Amniotic epithelial cell (primary cell): ENCODE data around the gene MAST2.
A peak's percentile ranks its signal among the peaks of the same experiment; 100 is the strongest.
"Not testable (repeated sequence)": the region's sequence is repeated elsewhere in the genome, so short reads cannot be mapped to it uniquely, and the experiment has no call there.

Experiments used
- DNase-seq: peaks from one replicate; pipeline ENCODE4 v3.0.0-alpha.2; 2010; ENCODE audit warnings: low read depth

MAST2 gene

DNA sequence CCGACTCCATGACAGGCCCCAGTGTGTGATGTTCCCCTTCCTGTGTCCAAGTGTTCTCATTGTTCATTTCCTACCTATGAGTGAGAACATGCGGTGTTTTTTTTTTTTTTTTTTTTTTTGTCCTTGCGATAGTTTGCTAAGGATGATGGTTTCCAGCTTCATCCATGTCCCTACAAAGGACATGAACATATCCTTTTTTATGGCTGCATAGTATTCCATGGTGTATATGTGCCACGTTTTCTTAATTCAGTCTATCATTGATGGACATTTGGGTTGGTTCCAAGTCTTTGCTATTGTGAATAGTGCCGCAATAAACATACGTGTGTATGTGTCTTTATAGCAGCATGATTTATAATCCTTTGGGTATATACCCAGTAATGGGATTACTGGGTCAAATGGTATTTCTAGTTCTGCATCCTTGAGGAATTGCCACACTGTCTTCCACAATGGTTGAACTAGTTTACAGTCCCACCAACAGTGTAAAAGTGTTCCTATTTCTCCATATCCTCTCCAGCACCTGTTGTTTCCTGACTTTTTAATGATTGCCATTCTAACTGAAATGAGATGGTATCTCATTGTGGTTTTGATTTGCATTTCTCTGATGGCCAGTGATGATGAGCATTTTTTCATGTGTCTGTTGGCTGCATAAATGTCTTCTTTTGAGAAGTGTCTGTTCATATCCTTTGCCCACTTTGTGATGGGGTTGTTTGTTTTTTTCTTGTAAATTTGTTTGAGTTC lies 54.5 kb downstream of the MAST2 start:
- not testable (repeated sequence) for DNase-seq

DNA sequence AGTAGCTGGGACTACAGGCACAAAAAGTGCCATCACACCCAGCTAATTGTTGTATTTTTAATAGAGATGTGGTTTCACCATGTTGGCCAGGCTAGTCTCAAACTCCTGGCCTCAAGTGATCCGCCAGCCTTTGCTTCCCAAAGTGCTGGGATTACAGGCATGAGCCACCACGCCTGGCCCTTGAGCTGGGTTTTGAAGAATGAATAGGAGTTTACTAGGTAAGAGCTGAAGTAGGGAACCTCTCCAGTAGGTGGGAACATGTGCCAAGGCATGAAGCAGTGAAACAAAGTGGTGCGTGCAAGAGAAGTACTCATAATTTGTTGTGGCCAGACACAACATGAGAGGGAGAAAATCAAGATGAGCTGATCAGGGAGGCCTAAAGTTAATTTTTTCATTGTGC lies 55.8 kb downstream of the MAST2 start:
- no peak for DNase-seq

DNA sequence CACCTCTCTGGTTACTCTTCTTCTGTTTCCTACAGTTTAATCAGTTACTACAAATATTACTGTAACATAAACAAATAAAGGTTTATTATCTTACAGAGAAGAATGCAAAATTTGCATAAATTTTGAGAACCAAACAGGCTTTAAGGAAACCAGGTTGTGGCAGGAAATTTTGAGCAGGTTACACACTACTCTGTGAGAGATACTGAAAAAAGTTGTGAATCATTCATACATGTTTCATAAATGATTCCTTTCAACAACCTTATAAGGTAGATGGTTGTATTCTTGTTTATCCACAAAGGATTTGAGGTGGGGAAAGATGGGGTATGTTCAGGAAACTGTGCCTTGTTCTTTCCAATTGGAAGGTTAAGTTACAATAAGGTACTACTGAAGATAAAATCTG lies 58.6 kb downstream of the MAST2 start:
- no peak for DNase-seq

DNA sequence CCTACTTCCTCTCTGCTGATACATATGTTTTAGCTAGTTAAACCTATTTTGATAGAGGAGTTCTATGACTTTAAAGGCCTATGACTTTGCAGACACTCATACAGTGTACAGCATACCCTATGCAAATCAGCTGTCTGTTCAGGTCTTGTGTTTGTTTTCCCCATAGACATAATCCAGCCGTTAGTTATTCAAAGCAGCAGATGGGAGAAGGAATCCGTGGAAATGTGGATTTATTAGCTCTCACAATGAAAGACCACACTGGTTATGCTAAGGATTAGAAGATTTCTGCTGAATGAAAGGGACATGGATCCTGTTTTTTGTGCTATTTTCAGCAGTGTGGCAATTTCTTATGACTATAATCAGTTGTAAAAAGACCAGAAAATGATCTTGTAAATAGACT lies 59.8 kb downstream of the MAST2 start:
- peak; percentile 28 for DNase-seq

DNA sequence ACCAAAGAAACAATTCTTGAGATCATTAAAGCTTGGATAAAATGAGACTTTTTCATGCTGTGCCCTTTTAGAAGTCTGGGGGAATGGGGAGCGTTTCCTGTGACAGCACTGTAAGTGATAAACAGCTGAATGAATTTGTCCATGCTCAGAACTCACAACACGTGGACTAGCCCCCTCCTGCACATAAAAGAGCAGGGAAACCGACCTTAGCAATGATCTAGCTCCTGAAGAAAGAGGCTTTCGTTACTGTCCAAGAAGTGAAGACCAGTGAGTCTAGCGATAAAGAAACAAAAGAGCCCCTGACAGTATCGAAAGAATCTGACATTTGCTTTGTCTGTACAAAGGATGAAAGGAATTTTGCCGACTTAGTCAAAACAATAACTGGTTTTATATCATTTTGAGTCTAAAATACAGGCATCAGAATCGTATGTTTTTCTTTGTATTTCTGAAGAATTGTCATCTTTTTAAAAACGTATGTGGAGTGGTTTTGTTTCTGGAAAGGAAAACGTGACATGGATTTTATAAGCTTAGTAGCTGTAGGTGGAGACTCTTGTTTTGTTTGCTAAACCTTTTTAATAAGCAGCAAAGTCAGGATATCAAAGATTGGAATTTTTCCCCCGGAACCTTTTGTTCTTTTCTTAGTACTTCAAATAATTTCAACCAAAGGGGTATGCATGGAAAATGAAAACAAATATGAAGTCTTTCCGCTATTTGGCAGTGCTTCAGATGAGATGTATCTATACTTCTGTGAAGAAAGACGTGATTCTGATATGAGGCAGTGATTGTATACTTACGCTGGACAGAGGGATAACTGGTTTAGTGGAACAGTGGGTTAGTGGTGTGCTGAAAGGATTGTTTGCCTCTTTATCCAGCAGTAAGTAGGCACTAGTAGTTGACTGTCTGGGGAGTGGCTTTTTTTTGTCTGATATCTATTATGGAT lies 61.0 kb downstream of the MAST2 start:
- DNase-seq: no peak

DNA sequence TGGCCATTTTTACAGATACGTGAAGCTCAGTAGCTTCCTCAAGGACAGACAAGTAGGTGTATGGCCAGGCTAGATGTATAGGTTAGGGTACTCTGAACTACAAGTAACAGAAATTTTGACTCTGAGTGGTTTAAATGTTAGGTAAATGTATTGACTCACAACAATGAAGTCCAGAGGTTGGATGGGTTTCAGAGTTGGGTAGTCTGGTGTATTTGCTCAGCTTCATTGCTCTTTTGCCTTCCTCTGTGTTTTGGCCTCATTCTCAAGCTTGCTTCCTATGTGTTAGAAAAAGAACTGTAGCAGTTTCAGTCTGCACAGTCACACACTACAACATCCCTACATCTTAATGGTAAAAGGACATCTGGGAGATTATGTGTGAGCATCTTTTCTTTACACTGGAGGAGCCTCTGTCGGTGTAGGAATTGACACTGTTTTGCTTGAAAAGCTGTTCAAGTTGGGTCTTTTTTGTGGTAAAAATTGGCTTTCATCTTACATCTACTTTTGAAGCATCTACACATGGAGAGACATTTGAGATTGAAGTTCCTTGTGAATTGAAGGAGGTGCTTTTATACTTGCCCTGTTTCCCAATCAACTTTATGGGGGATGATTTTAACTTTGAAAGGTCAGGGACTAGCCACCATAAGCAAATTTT lies 64.4 kb downstream of the MAST2 start:
- no peak for DNase-seq

DNA sequence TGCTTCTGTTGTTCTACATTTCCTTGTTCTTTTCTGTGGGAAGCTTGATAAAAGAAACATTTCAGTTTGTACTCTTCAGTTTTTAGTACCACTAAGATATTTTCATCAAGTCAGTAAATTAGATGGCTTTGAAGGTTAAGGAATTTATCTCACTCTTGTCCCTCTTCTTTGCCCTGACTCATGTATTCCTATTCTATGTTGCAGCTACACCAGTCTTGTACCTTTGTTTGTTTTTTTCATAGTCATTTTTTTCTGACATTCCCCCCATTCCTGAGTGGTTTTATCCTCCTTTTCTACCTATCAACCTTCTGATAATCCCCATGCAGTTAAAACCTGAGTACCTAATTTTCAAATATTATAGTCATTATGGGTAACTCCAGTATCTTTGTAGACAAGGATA lies 65.4 kb downstream of the MAST2 start:
- no peak for DNase-seq

DNA sequence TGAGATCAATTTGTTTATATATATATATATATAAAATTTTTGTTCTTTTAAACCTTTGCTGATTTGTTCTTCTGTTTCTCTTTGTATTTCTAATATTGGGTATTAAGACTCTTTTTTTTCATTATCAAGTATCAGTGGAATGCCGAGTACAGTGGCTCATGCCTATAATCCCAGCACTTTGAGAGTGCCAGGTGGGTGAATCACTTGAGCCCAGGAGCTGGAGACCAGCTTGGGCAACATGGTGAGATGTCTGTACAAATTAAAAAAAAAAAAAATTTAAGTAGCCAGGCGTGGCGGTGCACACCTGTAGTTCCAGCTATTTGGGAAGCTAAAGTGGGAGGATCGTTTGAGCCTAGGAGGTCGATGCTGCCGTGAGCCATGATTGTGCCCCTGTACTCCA lies 67.1 kb downstream of the MAST2 start:
- DNase-seq: peak; percentile 45

DNA sequence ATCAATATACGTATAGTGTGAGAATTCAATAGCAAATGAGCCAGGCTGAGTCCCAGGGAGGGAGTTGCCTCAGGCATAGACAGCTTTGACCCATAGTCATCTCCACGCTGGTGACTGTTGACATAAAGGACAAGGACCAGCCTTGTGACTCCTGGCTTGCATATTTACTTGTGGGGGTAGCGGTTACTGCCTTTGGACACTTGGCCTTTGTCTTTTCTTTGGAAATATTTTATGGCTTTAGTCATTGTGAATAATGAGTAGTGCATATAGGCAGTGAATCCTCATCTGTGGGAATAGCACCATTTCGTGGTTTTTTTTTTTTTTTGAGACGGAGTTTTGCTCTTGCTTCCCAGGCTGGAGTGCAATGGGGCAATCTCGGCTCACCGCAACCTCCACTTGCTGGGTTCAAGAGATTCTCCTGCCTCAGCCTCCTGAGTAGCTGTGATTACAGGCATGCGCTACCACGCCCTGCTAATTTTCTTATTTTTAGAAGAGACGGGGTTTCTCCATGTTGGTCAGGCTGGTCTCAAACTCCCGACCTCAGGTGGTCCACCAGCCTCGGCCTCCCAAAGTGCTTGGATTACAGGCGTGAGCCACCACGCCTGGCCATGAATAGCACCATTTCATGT lies 68.9 kb downstream of the MAST2 start:
- DNase-seq: peak; percentile 53

DNA sequence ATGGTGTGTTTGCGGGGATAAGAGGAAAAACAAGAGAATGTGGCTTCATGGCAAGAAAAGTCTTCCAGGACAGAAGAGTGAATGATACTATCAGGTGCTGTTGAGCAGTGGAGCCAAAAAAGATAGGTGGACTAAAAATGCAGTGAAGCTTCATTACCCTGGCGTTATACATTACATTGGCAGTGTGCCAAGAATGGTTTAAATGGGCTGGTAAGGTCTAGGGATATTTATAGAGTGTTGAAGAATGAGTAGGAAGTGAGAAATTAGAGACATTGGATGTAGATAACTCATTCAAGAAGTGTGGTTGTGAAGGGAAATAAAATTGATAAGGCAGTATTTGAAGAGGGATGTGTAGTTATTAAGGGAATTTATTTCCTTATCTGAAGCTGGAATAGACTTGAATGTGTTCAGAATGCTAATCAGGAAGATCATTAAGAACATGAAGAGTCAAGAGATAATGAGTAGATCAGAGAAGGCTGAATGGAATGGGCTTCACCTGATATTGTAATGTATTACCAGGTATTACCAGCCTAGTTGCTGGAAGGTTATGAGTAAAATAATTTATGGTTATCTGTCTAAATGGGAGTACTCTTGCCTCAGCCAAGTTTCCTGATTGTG lies 72.7 kb downstream of the MAST2 start:
- DNase-seq: no peak

DNA sequence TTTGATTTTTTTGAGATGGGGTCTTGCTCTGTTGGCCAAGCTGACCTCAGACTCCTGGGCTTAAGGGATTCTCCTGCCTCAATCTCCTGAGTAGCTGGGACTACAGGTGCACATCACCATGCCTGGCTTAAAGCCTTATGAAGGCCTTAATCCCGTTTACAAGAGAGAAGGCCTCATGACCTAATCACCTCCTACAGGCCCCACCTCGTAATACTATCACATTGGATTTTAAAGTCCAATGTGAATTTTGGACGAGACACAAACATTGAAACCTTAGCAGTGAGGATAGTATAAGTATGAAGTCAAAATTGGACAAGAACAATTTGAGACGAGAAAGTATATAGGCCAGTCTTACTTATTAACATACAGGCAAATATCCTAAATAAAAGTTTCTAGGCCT lies 73.9 kb downstream of the MAST2 start:
- no peak for DNase-seq

DNA sequence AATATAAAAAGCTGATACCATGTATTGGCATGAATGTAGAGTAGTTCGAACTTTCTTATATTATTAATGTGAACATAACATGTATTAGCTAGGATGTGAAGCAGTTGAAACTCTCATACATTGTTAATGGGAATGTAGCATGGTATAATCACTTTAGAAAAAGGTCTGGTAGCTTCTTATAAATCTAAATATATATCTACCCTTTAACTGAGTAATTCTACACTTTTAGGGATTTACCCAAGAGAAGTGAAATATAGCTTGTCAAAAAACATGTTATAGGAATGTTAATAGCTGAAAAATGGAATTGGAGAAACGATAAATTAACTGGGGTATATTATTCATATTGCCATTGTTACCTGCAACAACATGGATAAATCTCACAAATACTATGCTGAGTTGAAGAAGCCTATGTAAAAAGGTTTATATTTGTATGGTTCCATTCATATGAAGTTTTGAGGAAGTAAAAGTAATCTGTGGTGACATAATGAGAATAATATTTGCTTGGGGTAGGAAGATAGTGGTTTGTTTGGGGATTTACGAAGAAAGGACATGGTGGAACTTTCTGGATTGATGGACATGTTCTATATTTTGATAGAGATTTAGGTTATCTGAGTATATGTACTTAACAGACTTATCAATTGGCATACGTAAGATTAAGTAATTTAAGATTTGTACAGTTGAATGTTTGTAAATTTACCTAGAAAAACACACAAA lies 76.6 kb downstream of the MAST2 start:
- no peak for DNase-seq

DNA sequence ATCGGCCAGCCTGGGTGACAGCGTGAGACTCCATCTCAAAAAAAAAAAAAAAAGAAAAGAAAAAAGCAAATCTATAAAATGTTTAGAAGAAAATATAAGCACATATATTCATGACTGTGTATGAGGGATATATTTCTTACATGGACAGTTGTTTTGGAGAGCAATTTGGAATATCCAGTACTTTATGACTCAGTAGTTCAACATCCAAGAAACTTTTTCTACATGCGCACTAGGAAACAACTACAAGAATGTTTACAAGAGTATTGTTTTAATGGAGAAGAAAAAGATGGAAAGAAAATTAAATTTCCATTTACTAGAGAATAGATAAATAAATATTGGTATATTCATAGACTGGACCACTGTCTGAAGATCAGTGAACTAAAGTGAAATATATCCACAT lies 77.5 kb downstream of the MAST2 start:
- peak; percentile 41 for DNase-seq

DNA sequence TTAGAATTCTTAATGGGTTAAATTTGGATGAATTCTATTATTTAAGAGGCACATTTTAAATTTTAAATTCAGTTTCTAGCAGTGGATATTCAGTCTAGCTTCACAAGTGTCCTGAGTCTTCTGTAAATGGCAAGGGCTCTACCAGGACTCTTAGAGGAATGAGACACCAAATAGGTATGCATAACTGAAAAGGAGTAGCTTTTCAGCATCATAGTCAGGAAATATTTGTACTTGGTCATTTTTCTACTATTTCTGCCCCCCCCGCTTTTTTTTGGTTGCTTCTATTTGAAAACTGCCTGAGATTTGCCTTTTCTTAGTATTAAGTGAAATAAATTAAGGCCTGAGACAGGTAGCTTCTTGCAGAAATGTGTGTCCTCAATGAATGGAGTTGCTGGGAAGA lies 80.2 kb downstream of the MAST2 start:
- peak; percentile 34 for DNase-seq

DNA sequence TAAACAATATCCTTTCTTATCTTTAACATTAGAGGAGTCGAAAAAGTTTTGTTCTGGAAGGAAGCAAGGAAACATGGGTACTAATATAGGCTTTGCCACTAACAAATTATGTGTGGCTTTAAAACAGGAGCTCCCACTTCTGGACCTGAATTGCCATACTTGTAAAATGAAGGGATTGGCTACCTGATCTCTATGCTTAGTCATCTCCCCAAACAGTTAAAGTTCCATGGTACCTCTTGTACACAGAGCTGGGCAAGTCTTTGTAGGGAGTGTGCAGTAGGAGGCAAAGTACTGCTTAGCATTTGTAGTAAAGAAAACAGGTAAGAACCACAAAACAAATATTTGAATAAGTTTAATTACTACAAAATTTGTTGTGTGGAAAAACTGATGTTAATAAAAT lies 81.3 kb downstream of the MAST2 start:
- no peak for DNase-seq

DNA sequence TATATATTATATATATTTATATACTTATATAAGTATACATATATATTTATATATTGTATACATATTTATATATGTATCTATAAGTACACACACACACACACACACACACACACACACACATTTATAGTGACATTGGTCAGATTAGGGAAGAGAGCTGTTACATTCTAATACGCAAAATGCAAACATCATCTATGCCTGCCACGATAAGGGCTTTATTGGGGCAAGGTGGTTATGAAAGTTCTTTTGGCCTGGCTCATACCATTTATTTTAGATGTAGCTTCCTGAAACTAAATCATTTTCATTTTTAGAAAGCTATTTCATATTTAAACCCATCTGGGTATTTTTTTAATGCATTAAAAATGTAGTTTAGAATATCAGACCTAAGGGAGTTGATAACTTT lies 82.8 kb downstream of the MAST2 start:
- DNase-seq: no peak

DNA sequence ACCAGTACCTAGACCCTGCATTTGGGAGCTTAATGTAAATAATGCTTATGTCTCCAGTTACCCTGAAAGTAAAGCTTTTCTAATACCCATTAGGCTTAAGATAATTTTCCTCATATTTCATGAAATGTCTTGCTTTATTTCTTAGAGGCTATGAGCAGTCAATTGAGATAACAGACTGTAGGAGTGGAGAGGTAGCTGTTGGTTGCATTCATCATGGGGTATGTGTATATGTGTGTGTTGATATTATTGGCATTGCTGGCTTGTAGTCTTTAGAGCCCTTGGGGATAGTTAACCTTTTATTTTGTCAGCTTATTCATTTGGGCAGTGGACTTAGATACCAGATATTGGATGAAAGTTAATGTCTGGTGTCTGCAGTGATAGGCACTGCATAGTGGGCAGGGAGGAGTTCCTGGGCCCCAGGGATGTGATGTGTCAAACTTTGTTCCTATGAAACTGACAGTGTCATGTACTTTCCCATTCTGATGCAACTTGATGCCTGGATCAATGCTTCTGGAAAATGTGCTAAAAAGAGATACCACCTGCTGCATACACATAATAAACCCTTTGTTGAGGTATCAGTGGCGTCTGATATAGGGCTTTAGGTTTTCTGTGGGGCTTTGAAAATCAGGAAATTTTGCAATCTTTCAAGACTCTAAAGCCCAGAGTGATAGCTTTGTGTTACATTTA lies 83.9 kb downstream of the MAST2 start:
- DNase-seq: no peak

DNA sequence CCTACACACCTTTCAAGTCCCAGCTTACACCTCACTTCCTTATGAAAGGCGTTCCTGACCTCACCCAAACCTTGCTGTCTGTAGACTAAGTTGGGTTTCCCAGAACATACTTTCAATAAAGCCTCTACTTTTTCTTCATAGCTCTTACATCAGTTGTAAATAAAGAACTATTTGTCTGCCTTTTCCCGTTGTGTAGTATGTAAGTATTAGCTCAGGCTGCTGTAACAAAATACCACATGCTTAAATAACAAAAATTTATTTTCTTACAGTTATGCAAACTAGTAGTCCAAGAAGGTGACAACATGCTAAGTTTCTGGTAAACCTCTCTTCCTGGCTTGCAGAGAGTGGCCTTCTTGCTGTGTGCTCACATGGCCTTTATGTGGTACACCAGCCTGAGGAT lies 86.7 kb downstream of the MAST2 start:
- no peak for DNase-seq

DNA sequence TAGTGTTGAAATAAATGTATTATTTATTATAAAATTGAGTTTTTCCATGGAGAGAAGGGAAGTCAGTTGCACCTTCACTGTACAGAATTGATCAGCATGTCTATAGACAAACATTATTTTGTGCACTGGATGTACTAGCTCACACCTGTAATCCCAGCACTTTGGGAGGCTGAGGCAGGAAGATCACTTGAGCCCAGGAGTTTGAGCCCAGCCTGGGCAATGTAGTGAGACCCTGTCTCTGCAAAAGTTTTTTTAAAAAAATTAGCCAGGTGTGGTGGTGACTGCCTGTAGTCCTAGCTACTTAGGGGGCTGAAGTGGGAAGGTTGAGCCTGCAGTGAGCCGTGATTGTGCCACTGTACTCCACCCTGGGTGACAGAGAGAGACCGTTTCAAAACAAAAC lies 87.7 kb downstream of the MAST2 start:
- no peak for DNase-seq

DNA sequence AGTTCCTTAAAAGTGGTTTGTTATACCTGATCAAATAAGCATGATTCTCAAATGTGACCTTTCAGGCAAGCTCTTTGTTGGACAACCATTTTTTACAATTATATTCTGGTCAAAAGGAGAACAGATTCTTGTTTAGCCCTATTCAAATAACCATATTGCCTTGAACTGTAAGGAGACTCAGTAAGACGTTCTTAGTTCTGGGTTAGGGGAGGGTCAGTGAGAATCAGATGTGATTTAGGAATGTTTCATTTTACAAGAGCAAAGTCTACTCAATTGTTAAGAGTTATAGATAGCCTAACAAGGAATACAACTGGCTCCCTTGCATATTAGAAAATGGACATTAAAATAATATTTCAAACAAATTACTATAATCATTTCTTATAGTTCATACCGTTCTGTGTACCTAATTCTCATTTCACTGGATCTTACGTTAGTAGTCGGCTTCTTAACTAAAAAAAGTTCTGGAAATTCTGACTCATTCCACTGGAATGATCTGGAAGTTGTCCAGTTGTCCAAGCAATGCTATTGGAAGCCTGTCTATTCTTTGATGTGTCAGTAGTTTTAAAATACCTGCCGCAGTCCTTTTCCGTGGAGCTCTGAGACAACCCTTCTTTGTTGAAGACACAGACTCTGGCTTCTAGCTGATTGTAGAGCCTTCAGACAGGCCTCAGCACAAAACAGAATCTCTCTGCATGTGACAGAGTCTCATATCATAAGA lies 88.8 kb downstream of the MAST2 start:
- peak; percentile 88 for DNase-seq
